Measurements from ENCODE around the gene NPPA.
"Not testable (repeated sequence)": the region's sequence is repeated elsewhere in the genome, so short reads cannot be mapped to it uniquely, and the experiment has no call there.

Gene NPPA

DNA sequence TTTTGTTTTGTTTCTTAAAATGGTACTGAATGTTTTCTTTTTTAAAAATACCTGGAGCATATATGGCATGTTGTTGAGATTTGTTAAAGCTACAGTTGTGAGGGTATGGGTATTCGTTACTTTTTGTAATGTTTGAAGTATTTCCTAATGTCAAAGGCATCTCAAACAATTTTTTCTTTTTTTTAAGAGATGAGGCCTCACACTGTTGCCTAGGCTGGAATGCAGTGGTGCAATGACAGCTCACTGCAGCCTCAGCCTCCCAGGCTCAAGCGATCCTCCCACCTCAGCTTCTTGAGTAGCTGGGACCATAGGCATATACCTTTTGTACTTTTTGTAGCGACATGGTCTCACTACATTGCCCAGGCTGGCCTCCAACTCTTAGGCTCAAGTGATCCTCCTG, 25.5 kb downstream of the NPPA start:
- DNase-seq (ENCODE audit: insufficient read length, low spot score) (no peak), FAIRE-seq (no peak)

DNA sequence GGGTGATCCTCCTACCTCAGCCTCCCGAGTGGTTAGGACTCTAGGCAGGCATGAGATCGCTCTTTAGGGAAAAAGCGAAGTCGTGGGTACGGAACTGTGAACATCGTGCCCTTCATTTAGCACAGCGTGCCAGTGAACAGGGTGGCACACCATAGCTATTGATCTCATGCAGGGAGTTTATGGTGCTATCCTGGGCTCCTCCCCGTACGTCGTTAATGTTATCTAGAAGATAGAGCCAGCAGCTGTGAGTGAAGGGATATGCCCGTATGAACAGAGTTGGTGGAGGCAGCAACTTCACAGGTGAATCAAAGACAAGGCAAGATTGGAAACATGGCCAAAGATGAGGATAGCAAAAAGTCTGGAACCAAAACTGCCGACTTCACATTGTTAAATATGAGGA, 30.4 kb downstream of the NPPA start:
- DNase-seq (ENCODE audit: insufficient read length, low spot score) (no peak), FAIRE-seq (no peak)

DNA sequence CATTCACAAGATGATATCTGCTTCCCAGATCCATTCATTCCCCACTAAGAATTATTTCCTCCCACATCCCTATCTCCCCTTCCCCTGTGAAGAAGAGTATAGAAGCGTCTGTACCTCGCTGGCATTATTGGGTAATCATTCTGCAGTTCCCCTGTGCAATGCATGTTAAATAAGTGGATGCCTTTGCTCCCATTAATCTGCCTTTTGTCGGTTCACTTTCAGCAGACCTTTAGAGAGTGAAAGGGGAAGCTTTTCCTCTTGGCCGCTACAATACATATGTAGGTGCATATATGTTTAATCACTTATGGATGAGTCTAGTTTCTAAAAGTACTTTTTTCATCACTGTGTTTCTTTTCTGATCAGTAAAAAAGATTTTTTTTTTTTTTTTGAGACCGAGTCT, 34.6 kb downstream of the NPPA start:
- no peak for FAIRE-seq

DNA sequence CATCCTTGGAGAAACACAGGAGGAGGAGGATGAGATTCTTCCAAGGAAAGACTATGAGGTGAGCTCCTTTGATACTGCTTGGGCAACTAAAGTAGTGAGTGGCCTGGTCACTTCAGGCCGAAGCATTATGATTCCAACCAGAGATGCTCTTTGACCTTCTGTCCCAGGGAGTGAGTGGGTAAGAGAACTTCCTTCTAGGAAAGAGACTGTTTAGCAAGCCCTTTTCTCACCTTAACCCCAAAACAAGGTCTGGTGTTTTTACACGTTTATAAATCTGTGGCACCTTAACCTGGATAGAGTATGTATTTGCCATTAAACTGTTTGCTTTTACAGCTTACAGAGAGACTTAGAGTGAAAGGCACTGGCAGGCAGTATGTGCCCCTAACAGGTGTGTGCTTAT, 40.5 kb downstream of the NPPA start:
- FAIRE-seq (no peak), DNase-seq (ENCODE audit: insufficient read length, low spot score) (no peak)

More for the DNA sequence above, 34.6 kb downstream of the NPPA start:
- no peak for DNase-seq (ENCODE audit: insufficient read length, low spot score)

DNA sequence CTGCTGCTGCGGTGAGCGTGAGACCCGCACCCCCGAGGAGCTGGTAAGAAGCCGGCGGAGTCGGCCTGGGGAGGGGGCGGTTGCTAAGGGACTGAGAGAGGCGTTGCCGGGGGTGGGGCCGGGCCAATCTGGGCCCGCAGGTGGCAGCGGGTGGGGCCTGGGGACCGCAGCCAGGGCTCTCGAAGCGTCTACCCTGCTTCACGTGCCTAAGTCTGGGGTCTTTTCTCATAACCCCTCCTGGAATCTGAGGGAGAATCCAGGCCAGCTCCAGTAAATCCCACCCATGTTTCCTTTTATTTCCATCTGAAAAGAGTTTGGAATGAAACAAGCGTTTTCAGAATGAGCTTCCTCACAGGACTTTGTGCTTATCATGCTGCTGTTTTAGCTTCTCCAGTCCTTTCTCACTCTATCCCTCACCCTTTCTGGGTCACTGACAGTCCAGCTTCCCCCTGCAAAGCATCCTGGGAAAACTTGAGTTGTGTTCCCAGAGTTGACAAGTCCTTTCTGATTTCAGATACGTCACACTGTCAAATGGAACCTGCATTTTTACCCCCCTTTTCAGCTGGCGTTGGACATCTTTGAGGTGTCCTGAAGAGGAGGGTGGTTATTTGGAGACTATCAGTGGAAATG, 41.2 kb downstream of the NPPA start:
- FAIRE-seq (no peak), DNase-seq (ENCODE audit: insufficient read length, low spot score) (peak; percentile 49)

DNA sequence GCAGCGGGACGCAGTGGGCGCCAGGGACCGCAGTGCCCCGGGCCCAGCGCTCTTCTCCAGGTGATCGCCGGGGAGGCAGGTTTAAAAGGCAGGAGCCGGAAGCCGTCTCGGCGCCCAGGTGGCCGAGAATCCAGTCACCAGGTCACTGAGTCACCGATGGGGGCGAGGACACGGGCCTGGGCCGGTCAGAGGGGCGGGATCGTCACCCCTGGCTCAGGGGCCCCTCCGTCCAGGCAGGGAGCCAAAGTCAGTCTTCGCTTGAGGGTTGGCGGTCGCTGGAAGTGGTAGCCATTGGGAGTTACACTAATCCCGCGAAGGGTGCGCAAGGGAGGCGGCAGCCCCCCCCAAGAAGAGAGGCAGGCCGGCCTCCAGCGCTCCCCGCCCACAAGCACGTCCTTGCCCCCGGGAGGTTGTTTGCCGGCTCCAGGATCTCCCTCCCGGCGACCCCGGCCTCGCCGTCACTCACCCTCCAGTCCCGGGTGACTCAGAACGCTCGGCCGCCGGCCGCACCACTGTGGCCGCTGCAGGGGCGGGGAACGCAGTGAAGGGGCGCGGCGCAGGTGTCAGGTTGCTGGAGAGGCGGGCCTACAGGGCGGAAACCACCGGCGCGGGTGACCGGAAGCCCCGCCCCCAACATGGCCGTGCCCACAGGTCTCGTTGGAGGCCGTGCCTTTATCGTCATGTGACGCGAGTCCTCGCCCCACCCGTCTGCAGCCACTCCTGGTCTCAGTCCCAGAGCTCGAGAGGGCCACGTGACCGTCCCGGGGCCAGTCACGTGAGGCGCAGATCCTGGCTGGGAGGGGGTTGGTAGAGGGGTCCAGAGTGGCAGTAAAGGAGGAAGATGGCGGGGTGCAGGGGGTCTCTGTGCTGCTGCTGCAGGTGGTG, 41.9 kb downstream of the NPPA start, which contains the start of the genes CLCN6 and MTHFR:
Gene CLCN6, plus strand, starts transcription at position 770 of the 885 bp plus-strand sequence. Its CDS starts 72 bp downstream, at position 842.
Gene MTHFR, minus strand, starts transcription at position 543 of the 885 bp plus-strand sequence. CDS start 2,848 bp downstream, outside the sequence.
- DNase-seq (ENCODE audit: insufficient read length, low spot score), result peak; percentile 99
- peak; percentile 92 for FAIRE-seq

DNA sequence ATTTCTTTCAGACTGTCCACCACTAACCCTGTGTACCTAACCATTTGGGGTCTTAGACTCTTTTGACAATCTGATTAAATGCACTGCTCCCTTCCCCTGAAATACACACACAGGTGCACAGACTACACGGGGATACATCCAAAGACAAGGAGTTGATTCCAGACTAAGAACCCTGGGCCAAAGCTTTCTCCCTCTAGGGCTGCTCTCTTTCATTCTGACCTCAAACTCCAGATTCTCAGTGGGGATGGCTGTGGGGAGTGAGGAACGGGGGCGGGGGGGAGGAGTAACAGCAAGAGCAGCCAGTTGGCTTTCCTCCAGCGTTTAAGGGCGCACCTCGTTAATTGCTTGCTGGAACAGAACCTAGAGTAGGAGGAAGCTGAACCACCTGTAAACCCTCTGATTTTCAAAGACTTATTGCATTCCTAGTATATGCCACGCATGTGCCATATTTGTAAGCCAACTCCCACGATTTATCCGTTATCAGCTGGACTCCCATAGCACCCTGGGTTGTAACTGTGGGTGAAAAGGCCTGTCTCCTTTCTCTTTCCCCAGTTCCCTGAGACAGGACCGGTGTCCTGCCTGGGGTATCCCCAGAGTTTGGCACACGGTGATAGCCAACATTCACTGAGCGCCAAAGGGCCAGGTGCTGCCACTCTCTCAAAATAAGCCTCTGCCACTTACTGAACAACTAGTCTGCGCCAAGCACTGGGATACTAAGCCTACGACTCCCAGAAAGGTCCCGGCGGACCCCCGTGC, 42.7 kb downstream of the NPPA start:
- DNase-seq (ENCODE audit: insufficient read length, low spot score), result no peak

DNA sequence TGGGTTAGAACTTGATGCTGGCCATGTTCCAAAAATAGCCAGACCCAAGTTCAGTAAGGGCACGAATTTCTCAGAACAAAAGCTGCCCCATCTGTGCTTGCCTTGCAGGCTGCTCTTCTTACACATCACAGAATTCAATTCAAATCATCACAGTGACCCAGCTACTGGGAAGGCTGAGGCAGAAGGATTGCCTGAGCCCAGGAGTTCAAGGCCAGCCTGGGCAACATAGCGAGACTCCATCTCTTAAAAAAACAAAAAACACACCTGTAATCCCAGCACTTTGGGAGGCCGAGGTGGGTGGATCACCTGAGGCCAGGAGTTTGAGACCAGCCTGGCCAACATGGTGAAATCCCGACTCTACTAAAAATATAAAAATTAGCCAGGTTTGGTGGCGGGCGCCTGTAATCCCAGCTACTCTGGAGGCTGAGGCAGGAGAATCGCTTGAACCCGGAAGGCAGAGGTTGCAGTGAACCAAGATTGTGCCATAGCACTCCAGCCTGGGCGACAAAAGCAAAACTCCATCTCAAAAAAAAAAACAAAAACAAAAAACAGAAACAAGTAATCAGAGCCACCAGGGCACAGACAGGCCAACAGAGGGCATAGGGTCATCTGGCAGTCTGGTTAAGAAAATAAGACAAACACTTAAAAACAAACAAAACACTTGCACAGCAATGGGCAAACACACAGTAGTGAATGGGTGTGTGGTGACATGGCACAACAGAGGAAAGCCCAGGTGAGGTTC, 43.5 kb downstream of the NPPA start:
- not testable (repeated sequence) for FAIRE-seq; DNase-seq (ENCODE audit: insufficient read length, low spot score)

More for the DNA sequence above, 42.7 kb downstream of the NPPA start:
- no peak for FAIRE-seq

DNA sequence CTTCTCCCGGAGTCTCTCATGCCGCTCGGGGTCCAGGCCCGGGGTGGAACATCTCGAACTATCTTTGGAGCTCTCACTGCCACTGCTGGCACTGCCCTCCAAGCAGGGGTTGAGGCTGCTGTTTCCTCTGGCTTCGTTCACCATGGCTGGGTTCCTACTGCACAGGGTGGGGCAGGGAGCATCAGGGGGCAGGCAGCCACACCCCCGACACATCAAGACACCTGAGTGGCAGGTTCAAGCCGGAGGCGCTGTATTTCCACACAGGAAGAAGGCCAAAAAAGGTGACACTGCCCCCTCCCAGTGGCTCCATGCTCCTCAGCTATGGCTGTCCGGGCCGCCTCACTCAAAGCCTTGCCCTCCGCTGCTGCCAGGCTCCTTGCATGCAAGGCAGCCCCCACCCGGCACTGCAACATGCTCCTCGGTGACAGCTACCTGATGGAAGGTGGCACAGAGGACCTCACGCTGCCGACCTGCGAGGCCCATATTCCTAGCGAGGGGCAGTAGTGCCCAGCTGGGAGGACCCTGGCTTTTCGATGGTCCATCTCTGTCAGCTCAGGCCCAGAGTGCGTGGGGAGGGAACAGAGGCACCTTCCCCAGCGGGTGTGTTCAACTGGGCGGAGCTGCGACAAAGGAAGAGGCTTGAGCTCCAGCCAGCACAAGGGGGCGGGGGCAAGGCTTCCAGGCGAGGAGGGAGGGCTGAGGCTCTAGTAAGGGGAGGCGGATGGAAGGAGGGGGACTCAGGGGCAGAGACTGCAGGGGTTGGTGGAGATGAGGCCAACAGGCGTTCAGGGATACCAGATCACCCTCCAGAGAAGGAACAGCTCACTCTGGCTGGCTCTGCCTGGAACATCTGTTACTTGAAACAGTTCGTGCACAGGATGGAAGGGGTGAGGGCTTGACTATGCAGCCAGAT, 44.4 kb downstream of the NPPA start:
- DNase-seq (ENCODE audit: insufficient read length, low spot score), result peak; percentile 75
- peak; percentile 31 for FAIRE-seq

DNA sequence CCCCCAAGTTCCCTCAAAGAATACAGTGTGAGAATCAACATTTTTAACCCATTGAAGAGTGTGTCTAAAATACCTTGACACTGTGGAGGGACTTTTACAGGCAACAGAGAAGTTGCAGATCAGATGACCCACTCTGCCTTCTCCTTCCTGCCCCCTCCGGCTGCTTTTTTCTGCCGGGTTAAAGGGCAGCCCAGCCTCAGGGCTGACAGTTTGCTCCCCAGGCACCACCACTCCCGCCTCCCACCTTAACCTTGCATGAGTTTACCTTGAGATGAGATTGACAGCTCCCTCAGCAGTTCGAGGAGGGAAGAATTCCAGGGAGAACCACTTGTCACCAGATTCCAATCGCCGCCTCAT, 45.0 kb downstream of the NPPA start:
- no peak for DNase-seq (ENCODE audit: insufficient read length, low spot score)
- no peak for FAIRE-seq

DNA sequence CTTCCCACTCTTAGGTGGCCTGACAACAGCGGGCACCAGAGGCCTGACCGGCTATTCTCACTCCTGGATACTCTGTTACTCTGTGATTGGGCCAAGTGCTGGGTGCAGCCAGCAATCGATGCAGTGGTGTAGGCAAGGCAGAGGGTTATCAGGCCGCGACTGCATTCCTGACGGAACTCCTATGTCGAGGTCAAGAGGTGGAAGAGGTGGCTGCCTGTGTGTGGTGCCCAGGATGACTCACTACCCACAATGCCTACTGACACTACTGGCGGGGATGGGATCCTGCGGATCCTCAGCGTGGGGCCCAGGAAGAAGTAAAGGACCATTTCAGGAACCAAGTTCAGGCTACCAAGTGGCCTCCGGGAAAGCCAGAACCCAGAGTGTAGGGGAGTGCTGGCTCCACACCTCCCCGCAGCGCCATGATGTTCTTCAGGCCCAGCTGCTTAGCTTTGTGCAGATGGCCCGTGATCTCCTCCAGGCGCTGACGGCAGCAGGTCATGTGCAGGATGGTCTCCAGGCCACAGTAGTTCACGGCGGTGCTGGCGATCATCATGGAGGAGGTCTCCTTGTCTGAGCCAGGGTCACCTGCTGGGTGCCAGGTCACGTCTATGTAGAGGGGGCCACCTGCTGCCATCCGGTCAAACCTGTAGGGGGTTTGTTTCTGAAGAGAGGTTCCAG, 46.7 kb downstream of the NPPA start:
- DNase-seq (ENCODE audit: insufficient read length, low spot score) (no peak), FAIRE-seq (no peak)

DNA sequence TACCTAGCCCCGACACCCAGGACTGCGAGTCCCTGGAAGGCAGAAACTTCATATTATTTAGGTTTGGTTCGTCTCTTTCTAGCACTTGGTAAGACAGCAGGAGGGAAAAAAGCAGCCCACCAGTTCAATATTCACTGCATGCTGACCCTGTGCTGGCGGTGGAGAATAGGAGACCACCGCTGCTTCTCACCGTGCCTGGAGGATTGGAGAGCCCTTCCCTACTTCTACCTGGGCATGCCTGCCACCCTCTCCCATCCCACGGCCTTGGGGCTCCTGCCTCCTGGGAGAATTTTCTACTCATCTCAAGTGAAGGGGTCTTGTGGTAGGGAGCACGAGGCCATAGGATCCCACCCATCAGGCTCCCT, 47.2 kb downstream of the NPPA start:
- FAIRE-seq, result no peak

DNA sequence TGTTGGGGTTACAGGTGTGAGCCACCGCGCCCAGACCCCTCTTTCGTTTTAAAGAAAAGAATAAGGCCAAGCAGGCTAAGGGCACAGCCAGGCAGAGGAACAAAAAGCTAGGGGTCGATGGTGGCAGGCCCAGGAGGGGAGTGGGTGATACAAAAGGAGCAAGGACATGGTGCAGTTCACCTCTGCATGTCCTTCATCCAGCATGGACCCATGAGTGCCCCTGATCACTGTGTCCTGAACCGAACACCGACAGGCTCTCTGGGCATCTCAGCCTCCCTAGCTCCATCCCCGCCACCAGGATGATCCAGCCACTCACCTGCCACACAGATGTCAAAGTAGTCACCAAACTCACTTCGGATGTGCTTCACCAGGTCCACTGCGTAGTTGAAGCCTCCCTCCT, 47.7 kb downstream of the NPPA start:
- FAIRE-seq, result no peak
- DNase-seq (ENCODE audit: insufficient read length, low spot score), result no peak

More for the DNA sequence above, 47.2 kb downstream of the NPPA start:
- no peak for DNase-seq (ENCODE audit: insufficient read length, low spot score)

DNA sequence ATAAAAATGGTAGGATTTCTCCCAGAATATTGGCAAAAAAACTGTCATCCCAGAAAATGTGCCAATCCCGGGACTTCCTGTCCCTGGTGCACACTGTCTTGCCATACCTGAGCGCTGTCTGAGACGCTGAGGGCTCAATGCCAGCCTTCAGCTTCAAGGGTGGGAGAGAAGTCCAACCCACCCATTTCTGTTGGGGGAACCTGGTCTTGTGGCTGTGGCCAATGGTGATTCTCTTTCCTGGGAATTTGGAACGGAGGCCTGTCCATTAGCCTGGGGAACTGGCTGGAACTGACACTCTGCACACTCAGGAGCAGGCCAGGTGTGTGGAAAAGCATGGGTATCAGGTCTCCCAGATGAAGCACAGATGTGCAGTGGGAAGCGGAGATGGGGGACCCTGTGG, 48.5 kb downstream of the NPPA start:
- FAIRE-seq, result no peak
- DNase-seq (ENCODE audit: insufficient read length, low spot score), result no peak

DNA sequence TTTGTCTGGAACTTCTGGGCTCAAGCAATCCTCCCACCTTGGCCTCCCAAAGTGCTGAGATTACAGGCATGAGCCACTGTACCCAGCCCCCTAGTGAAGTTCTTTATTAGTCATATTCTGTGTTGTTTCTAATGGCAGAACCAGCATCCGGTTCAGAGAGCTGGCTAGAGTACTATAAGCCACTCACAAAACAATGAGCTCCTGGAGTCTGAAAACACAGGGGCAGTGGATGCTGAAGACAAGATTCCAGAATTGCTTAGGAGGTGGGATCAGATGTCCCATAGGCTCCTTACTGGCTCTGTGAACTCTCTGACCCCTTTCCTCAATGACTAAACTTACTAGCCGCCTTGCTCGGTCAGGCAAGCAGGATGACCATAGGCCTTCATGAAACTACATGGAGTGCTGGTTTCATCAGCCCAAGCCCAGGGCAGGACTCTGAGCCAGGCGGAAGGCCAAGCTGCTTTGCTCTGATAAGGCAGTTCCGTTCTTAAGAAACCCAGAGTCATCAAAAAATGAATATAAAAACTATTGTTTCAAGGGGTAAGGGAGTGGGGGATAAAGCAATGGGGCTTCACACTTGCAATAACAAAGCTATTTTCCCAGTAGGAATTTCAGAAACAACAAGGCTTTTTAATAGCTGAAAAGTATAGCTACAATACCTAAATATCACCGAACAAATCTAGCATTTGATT, 49.9 kb downstream of the NPPA start:
- DNase-seq (ENCODE audit: insufficient read length, low spot score) (no peak), FAIRE-seq (no peak)

DNA sequence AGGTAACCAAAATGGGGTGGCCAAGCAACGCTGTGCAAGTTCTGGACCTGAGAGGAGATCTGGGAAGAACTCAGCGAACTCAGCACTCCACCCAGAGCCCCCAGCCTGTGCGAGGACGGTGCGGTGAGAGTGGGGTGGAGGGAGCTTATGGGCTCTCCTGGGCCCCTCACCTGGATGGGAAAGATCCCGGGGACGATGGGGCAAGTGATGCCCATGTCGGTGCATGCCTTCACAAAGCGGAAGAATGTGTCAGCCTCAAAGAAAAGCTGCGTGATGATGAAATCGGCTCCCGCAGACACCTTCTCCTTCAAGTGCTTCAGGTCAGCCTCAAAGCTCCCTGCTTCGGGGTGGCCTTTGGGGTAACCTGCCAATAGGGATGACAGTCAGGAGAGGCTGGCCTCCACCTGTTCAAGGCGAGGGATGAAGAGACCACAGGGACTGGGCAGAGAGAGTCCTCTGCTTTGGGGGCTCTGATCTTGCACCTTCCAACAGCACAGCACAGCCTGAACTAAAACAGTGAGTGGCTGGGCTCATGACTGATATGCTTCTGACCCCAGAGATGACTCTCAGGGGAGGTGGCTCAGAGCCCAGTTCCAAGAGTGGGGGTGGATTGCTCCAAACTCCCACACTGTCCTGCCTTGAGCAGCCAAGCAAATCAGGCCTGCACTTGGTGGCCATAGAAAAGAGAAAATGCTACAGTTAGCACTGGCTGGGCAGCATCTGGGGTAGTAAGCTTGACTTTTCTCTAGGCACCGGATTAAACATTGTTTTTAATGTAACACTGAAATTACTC, 51.4 kb downstream of the NPPA start:
- no peak for DNase-seq (ENCODE audit: insufficient read length, low spot score)
- FAIRE-seq, result no peak

All from HTR-8/SVneo (cell line).